ENCODE results near the gene CBFA2T2.
"Not testable (repeated sequence)": the region's sequence is repeated elsewhere in the genome, so short reads cannot be mapped to it uniquely, and the experiment has no call there.

The CBFA2T2 gene

GRCh38 chr20:33622705-33623365 lies 132.9 kb downstream of the CBFA2T2 start:
- peak; percentile 5 for DNase-seq (ENCODE audit: low read depth, low spot score)

- no peak for DNase-seq (ENCODE audit: low read depth, low spot score)
Measured at GRCh38 chr20:33624399-33624798, 134.5 kb downstream of the CBFA2T2 start.

GRCh38 chr20:33626190-33626589 lies 136.3 kb downstream of the CBFA2T2 start:
- DNase-seq (ENCODE audit: low read depth, low spot score), result no peak

- DNase-seq (ENCODE audit: low read depth, low spot score), result no peak
Measured at GRCh38 chr20:33627577-33628216, 137.8 kb downstream of the CBFA2T2 start.

GRCh38 chr20:33629533-33629932 lies 139.6 kb downstream of the CBFA2T2 start:
- no peak for DNase-seq (ENCODE audit: low read depth, low spot score)

GRCh38 chr20:33629979-33630378 lies 140.1 kb downstream of the CBFA2T2 start:
- no peak for DNase-seq (ENCODE audit: low read depth, low spot score)

GRCh38 chr20:33630507-33630906 lies 140.6 kb downstream of the CBFA2T2 start:
- no peak for DNase-seq (ENCODE audit: low read depth, low spot score)

GRCh38 chr20:33631910-33632309 lies 142.0 kb downstream of the CBFA2T2 start:
- DNase-seq (ENCODE audit: low read depth, low spot score), result not testable (repeated sequence)

GRCh38 chr20:33635341-33635740 lies 145.4 kb downstream of the CBFA2T2 start:
- no peak for DNase-seq (ENCODE audit: low read depth, low spot score)

- DNase-seq (ENCODE audit: low read depth, low spot score), result no peak
Measured at GRCh38 chr20:33636776-33637175, 146.9 kb downstream of the CBFA2T2 start.

GRCh38 chr20:33640287-33640686 lies 150.4 kb downstream of the CBFA2T2 start:
- DNase-seq (ENCODE audit: low read depth, low spot score), result no peak

GRCh38 chr20:33644313-33645071 lies 154.6 kb downstream of the CBFA2T2 start:
- DNase-seq (ENCODE audit: low read depth, low spot score), result no peak

- DNase-seq (ENCODE audit: low read depth, low spot score), result no peak
Measured at GRCh38 chr20:33645072-33645358, 155.1 kb downstream of the CBFA2T2 start.

GRCh38 chr20:33645396-33645795 lies 155.5 kb downstream of the CBFA2T2 start:
- no peak for DNase-seq (ENCODE audit: low read depth, low spot score)

GRCh38 chr20:33646191-33646590 lies 156.3 kb downstream of the CBFA2T2 start:
- DNase-seq (ENCODE audit: low read depth, low spot score), result no peak

- DNase-seq (ENCODE audit: low read depth, low spot score), result not testable (repeated sequence)
Measured at GRCh38 chr20:33646959-33647602, 157.2 kb downstream of the CBFA2T2 start.

- no peak for DNase-seq (ENCODE audit: low read depth, low spot score)
Measured at GRCh38 chr20:33647603-33648395, 157.9 kb downstream of the CBFA2T2 start.

GRCh38 chr20:33648396-33649004 lies 158.6 kb downstream of the CBFA2T2 start:
- DNase-seq (ENCODE audit: low read depth, low spot score), result no peak

- no peak for DNase-seq (ENCODE audit: low read depth, low spot score)
Measured at GRCh38 chr20:33649201-33649681, 159.3 kb downstream of the CBFA2T2 start.

- DNase-seq (ENCODE audit: low read depth, low spot score), result no peak
Measured at GRCh38 chr20:33650111-33650752, 160.3 kb downstream of the CBFA2T2 start.

All from ELF-1 (cell line).